GM21528 (cell line): ENCODE results near the gene ANAPC16.
"Not testable (repeated sequence)": the region's sequence is repeated elsewhere in the genome, so short reads cannot be mapped to it uniquely, and the experiment has no call there.

Source experiments
- ATAC-seq: cut with Tn5 transposase; IDR thresholded peaks from one replicate; pipeline ENCODE4 v1.9.1; 2021; ENCODE audit warnings: mild to moderate bottlenecking, moderate library complexity; ENCODE audit not compliant: unreplicated experiment, low FRiP score

The ANAPC16 gene

DNA sequence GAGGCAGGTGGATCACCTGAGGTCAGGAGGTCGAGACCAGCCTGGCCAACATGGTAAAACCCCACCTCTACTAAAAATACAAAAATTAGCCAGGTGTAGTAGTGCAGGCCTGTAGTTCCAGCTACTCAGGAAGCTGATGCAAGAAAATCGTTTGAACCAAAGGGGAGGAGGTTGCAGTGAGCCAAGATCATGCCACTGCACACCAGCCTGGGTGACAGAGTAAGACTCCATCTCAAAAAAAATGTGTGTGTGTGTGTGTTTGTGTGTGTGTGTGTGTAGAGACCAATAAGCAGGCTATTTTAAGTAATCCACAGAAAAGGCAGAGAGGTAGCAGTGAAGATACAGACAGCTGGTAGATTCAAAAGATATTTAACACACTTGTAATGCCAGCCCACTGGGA lies 7.3 kb upstream of the ANAPC16 start:
- ATAC-seq, result not testable (repeated sequence)

DNA sequence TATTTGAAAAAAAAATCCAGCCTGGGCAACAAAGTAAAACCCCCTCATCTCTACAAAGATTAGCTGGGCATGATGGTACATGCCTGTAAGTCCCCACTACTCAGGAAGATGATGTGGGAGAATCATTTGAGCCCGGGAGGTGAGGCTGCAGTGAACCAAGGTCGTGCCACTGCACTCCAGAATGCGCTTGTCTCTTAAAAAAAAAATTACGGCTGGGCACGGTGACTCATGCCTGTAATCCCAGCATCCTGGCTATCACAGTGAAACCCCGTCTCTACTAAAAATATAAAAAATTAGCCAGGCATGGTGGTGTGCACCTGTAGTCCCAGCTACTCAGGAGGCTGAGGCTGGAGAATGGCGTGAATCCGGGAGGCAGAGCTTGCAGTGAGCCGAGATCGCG lies 4.4 kb upstream of the ANAPC16 start:
- ATAC-seq, result not testable (repeated sequence)

DNA sequence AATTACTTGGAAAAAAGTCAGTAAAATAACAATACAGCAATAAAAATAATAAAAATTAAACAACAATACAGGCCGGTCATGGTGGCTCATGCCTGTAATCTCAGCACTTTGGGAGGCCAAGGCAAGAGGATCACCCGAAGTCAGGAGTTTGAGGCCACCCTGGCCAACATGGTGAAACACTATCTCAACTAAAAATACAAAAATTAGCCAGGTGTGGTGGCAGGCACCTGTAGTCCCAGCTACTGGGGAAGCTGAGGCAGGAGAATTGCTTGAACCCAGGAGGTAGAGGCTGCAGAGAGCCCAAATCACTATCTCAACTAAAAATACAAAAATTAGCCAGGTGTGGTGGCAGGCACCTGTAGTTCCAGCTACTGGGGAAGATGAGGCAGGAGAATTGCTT lies 4.0 kb upstream of the ANAPC16 start:
- ATAC-seq, result not testable (repeated sequence)

- ATAC-seq, result no peak
Observed at GRCh38 chr10:72218325-72218724, 2.5 kb downstream of the ANAPC16 start.

DNA sequence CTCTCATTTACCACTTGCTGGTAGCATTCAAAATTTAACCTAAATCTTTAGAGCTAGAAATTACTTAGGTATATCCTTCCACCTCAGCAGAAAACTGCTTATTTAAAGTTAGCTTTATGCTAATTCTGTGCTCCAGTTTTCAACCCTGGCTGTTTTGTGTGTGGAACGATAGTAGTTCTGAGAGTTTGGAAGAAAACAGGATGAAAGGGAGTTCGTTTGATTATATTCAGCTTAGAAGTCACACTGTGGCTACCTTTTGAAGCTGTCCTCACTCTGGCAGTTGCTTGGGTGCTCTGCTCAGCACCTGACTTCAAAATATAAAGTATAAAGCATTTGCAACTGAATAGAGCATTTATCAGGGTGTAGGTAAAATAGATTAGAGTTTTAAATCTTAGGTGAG lies 2.9 kb downstream of the ANAPC16 start:
- no peak for ATAC-seq

GRCh38 chr10:72219235-72219814 lies 3.5 kb downstream of the ANAPC16 start:
- no peak for ATAC-seq

GRCh38 chr10:72220637-72221036 lies 4.8 kb downstream of the ANAPC16 start:
- ATAC-seq, result no peak

DNA sequence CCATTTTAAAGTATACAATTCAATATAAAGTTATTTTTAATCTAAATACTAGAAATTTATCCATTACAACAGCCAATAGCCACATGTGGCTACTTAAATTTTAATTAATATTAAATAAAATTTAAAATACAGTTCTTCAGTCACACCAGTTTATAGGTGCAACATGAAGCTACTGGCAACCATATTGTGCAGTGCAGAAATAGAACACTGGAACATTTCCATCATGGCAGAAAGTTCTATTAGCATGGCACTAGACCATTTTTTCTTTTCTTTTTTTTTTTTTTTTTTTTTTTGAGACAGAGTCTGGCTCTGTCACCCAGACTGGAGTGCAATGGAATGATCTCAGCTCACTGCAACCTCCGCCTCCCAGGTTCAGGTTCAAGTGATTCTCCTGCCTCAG lies 5.5 kb downstream of the ANAPC16 start:
- no peak for ATAC-seq

DNA sequence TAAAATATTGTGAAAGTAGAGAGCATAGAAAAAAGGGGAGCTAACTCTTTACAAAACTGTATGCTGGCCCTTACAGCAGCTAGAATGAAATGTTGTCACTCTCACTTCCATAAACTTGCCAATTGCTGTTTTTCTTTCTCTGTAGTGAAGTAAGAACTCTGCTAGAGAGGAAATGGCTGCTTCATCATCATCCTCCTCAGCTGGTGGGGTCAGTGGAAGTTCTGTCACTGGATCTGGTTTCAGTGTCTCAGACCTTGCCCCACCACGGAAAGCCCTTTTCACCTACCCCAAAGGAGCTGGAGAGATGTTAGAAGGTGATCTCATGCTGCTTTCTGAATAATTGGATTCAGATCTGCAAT lies 7.9 kb downstream of the ANAPC16 start:
- ATAC-seq, result no peak

DNA sequence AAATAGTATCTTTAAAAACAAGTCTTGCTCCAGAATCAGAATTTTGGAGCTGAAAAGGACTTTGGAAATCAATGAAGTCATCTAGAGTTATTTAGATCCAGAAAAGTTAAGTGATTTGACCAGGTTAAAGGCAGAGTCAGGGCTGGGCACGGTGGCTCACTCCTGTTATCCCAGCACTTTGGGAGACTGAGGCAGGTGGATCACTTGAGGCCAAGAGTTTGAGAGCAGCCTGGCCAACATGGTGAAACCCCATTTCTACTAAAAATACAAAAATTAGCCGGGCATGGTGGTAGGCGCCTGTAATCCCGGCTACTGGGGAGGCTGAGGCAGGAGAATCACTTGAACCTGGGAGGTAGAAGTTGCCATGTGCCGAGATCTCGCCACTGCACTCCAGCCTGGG lies 8.4 kb downstream of the ANAPC16 start:
- ATAC-seq, result not testable (repeated sequence)

- ATAC-seq, result no peak
Observed at GRCh38 chr10:72226418-72227027, 10.7 kb downstream of the ANAPC16 start.

DNA sequence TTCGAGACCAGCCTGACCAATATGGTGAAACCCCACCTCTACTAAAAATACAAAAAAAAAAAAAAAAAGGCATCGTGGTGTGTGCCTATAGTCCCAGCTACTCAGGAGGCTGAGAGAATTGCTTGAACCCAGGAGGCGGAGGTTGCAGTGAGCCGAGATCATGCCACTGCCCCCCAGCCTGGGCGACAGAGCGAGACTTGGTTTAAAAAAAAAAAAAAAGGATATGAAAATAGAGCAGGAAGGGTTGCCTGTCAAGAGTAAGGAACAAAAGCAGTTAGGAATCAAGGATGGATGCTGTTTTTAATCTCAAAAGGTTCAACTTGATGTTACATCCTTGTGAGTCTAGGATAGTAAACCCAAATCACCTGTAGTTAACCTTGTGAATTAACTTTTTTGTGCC lies 12.0 kb downstream of the ANAPC16 start:
- ATAC-seq, result no peak

DNA sequence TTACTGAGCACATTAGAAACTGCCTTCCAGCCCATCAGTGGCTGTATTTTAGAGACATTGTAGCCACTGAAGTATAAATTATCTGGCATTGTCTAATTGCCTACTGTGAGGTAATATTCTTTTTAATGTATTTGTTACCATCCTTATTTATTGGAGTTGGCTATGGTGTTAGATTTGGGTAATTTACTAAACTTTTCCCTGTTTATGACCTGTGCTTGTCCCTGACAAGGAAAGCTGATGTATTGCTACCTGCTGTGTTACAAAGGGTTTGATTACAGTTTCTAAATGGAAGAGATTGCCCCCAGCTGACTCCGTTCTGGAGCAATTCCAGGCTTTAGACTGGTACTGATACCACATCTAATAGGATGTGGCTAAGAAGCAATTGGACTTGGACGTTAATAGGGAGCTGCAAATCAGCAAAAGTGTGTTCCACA lies 12.5 kb downstream of the ANAPC16 start:
- ATAC-seq, result no peak

- no peak for ATAC-seq
Observed at GRCh38 chr10:72229261-72230251, 13.7 kb downstream of the ANAPC16 start.

DNA sequence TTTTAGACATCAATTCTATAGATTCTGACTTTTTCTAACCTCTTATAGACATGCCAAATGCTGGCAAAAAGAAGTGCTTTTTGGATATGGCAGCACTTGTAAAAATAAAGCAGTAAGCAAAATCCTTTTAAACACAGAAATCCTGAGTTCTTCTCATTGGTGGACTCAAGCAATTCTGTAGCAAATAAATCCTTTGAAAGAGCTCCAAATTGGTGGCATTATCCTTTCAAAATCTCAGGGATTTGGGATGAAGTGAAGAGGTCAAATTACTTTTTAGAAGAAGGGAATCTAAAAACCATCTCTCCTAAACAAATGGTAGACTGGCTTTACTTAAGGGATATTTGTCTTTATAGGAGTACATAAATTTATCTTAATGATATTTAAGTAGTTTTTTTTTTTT lies 17.8 kb downstream of the ANAPC16 start:
- ATAC-seq, result no peak

GRCh38 chr10:72234560-72235095 lies 18.8 kb downstream of the ANAPC16 start:
- no peak for ATAC-seq

DNA sequence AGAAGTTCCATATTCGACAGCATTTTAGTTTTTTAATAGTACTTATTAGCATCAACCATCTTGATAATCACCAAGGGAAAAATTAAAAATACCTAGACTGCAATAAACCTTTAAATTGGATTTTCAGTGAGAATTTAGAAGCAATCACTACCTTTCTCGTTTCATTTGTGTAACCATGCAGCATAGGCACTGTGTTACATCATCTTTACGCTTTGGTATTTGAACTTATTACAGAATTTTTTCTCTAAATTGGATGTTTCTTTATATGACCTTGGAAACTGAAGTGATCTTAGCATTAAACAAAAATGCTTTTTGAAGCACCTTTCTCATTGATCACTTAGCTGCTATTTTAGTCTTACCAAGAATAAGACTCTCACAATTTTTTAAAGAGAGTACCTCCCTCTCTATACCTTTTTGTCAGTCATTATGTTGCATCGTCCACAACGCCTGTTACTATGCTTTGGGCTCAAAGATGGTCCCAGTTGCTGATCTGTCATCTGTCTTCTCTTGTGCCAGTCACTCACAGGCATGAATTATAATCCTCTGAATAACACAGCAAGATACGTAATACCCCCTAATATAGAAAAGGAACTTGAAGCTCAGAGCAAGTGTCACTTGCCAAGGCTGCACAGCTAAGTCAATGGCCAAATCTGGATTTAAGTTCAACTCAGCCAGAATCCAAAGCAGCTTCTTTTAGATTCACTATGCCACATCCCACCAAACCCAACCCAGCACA lies 19.9 kb downstream of the ANAPC16 start:
- no peak for ATAC-seq

- ATAC-seq, result no peak
Observed at GRCh38 chr10:72238392-72239175, 22.8 kb downstream of the ANAPC16 start.

DNA sequence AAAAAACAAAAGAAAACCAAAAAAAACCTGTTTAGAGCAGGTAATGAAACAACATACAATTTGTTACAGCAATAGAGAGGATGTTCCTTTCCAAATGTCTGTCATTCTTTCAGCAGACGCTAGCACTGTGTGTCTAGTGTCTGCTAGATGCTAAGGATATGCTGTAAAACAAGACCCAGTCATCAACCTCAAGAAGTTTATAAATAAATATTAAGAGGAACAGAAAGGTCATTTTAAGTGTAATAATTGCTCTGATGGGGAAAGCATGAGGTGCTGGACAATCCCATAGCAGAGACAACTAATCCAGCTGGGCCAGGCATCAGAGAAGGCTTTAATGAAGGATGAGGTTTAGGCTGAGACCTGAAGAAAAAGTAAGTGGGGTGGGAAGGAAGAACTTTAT lies 23.6 kb downstream of the ANAPC16 start:
- ATAC-seq, result no peak

GRCh38 chr10:72240371-72240770 lies 24.6 kb downstream of the ANAPC16 start:
- no peak for ATAC-seq
